Measurements from ENCODE around the gene MMS19.
A peak's percentile ranks its signal among the peaks of the same experiment; 100 is the strongest.
"Not testable (repeated sequence)": the region's sequence is repeated elsewhere in the genome, so short reads cannot be mapped to it uniquely, and the experiment has no call there.

The MMS19 gene

DNA sequence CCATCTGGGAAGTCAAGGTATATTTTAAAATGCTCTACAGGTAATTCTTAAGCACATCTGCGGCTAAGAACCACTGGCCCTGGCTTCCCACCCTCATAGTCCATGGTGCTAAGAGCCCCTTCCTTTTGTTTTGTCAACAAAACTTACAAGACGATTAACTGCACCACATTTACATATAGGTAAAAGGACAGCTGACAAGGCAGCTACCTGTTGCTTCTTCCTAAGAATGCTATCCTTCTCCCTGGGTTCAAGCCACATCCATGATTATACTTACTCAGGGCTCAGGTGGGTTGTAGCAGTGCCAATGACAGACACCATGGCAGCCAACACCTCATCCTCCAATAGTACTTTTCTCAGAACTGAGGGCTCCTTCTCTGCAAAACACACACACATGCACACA, 35.9 kb downstream of the MMS19 start:
- no peak for DNase-seq

DNA sequence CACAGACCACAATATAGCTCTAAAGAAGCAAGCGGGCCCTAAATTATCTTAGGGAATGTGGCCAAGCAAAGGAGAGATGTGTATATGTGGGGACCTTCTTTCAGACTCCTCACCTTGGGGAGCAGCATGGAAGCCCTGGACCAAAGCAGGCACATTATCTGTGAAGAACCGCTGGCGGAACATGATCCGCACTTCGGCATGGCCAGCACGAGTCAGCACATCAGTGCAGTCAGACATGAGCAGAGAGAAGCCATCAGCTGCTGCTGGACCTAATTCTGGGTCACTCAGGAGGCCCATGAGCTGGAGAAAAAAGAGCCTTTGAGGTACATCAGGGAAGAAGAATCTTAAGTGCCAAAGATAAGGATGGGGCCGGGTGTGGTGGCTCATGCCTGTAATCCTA, 38.3 kb downstream of the MMS19 start:
- DNase-seq, result no peak

DNA sequence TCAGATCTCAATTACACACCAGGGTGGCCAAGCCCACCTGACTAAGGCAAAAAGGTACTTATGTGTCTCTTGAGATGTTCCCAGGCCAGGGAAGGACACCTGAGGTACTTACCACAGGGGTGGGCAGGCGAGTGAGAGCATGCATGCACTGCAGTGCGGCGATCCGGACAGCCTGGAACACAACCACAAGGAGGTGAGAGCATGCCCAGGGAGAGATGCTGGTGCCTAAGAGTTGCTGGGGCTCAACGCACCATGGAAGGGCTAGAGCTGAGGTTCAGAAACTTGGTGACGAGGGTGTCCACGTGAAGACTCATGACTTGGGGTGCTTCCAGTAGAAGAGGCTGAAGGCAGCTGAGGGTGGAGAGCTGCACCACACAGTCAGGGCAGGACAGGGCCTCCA, 39.1 kb downstream of the MMS19 start:
- DNase-seq, result no peak

DNA sequence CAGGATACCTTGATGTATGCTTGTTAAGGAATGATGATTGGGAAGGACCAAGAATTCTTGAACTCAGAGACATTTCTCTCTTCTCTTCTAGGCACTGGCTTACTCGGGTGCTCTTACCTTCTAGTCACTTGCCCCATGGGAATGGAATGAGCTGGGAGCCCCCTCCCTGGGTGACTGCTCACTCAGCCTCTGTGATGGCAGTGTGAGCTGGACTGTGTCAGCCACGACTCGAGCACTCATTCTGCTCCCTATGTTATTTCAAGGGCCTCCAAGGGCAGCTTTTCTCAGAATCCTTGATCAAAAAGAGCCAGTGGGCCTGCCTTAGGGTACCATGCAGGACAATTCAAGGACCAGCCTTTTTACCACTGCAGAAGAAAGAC, 41.5 kb downstream of the MMS19 start:
- no peak for DNase-seq

DNA sequence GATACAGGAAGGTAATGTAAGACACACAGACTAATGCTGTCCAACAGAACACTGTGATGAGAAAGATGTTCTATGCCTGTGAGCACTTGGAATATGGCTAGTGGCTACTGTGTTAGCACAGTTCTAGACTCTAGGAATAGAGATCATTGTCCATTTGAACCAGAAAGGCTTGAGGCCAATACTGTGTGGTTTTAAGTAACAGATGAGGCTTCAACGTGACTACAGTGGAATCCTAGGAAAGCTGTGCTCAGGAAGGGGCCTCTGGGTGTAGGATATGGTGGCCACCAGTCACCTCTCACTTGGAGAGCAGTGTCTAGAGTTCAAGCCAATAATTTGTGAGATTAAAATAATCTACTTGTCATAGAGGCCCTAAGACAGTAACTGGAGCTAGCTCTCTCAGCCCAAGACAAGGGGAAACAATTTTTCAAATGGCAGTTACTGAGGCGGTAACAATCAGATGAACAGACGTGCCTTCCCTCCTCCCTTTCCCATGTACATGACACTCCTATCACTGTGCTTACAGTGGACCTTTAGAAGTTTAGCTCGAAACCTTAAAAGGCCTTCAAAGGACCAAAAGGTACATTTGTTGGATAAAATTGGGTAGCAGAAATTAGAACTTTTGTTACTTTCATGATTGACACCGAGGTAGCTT, 42.1 kb downstream of the MMS19 start:
- DNase-seq, result no peak

DNA sequence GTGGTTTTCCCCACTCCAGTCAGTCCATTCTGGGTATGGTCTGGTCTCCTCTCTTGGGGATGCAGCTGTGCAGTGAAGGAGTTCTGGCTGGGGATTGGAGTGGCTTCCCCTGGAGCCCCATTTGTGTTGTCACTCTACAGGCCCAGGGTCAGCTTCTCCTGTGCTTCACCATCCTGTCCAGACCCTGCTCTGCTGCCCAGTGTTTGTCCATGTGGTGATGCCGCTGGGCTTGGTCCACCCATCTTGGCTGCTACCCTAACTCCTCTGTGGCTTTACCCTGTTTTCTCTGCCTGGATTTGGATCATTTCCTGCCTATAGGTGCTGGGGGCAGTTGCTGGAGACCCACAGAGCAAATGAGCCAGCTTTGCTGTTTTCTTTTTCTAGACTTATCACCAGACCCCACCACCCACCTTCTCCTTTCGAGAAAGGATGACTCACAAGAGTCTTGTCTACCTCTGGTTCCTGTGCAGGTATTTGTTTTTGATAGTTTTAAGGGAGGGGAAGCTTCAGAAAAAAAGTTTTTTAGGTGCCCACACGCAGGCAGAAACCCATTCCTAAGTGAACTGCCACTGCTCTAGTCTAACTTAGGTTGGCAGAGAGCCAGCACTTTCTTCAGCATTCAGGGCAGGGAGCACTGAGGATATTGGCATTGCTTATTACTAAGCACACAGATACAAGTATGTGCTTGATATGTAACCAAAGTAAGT, 43.7 kb downstream of the MMS19 start:
- no peak for DNase-seq

DNA sequence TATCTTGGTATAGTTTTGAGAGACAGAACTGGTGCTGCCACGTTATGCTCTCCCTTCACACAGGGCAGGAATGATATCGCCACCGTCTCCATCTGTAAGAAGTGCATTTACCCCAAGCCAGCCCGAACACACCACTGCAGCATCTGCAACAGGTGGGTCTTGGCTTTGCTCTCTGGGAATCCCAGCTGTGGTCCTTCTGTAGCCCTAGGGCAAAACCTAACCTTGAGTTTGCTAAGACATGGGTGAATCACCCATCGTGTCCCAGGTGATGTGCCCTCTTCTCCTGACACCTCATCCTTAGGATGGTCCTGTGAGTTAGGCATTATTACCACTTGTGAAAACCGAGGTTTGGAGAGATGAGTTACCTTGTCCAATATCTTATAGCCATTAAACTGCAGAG, 45.9 kb downstream of the MMS19 start:
- no peak for DNase-seq

DNA sequence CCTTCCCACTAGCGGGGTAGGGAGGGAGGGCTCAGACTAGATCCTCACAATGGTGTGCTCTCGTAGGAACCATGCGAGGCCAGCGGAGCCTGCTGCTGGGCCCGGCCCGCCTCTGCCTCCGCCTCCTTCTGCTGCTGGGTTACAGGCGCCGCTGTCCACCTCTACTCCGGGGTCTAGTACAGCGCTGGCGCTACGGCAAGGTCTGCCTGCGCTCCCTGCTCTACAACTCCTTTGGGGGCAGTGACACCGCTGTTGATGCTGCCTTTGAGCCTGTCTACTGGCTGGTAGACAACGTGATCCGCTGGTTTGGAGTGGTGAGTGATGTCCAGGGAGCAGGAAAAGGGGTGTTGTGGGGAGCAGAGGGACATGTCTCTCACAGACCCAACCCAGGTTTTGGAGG, 46.6 kb downstream of the MMS19 start:
- DNase-seq, result no peak

DNA sequence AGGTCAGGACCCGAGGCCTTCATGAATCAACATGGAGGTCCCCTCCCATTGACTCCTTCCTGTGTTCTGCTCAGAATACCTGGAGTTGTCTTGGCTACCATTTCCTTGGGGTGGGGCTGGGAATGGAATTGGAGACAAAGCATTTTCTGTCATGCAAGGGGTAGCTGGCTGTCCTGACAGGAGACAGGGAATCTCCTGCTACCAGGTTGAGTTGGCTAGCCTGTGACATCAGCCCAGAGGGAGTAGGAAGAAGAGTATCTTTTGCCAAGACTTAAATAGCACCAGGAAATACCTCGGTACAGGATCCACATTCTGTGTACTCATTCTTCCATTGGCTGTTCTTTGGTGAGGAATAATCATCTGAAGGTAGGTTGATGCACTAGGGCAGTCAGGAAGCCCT, 47.4 kb downstream of the MMS19 start:
- no peak for DNase-seq

DNA sequence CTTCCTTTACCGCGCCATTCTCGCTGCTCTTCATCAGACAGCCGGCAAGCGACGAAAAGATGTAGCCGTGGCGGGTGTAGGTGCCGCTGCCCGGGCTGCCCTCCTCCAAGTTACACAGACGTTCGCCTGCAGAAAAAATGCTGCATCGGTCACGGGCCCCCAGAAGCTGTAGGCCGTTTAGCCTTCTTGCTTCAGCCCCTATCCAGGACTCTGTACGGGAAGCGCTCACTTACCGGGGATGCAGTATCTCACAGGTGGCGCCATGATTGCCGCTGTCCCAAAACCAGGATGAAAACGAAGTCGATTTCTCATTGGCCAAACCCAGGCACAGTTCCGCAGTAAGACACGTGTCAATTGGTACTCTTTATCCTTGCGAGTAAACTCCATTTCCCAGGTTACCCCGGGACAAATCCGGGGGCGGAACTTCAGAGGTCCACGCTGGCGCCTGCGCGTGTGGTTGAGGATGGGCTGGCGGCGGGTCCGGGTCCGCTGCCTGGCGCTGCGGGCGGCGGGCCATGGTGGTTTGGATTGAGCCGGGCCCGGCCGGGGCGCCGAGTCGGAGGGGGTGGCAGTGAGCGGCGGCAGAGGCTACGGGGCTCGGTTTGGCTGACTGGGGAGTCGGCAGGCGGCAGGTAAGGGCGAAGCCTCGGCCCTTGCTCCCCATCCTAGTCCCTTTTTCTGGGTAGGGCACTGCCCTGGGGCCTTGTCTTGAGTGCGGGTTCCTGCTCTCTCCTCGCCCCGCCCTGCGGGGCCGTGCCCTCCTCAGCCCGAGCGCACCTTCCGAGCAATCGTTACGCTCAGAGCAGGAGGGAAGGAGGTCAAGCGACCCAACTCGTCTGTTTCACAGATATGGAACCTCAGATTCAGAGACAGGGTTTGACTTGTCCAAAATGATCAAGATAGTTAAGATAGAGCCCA, 52.2 kb downstream of the MMS19 start, which contains the start of the genes EXOSC1 and ZDHHC16:
EXOSC1 (minus strand) TSS at position 285 of the 918 bp plus-strand sequence; CDS start at position 264, 21 bp downstream.
ZDHHC16 (plus strand) TSS at position 454 of the 918 bp plus-strand sequence. CDS start 5,501 bp downstream, outside the sequence.
- DNase-seq, result peak; percentile 74 to 93 (median 84)

DNA sequence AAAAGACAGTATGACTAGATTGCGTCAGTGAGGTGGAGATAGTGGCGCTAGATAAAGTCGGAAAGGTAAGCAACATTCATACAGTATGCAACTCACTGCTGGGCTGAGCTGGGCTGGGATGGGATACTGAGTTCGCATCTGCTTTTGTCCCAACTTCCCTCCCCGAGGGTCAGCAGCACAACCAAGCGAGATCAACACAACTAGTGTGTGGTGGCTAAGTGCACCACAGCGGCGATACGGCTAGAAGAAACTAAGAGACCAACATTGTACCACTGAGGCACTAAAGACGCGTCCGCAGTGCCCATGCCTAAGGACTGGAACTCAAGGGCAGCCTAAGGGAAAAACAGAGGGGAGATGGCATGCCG, 52.9 kb downstream of the MMS19 start:
- no peak for DNase-seq

DNA sequence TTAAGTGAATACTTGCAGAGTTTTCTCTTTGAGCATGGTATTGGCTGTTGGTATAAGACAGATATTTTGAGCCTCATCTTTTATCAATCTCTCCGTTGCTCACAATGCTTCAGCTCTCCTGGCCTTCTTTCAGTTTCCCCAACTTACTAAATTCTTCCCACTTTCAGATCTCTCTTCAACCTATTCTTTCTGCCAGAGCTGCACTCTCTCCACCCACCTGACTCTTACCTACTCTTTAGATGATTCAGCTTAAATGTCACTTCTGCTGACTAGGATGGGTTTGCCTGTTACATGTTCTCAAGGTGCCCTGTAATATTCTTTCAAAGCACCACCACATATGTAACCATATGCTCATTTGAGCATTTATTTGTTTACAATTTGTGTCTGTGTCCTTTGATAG, 54.0 kb downstream of the MMS19 start:
- no peak for DNase-seq

DNA sequence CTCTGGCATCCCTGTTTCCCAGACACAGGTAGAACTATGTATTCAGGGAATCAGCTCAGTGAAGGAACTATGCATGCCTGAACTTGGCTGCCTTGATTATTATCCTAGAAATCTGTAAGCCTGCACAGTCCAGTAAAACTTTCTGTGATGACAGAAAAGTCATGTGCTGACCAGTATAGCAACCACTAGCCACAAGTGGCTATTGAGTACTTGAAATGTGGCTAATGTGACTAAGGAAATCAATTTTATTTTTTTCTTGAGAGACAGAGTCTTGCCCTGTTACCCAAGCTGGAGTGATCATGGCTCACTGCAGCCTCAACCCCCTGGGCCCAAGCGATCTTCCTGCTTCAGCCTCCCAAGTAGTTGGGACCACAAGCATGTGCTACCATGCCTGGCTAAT, 55.9 kb downstream of the MMS19 start:
- DNase-seq, result no peak

DNA sequence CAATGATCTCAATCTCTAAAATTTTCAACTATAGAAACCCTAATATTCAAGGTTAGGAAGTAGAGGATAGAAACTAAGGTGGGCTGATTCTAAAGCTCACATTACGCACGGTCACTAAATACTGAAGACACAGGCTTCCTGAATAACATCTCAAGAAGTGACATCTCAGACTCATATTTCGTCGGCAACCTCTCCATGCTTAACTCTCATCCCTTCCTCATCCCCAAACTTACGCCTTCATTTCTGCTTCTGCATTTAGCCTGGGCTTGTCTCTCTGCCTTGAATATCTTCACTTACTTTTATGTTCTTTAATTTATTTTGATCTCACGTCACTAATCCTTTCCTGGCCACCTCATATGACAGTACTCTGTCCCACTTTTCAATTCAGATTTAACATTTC, 63.0 kb downstream of the MMS19 start:
- no peak for DNase-seq

DNA sequence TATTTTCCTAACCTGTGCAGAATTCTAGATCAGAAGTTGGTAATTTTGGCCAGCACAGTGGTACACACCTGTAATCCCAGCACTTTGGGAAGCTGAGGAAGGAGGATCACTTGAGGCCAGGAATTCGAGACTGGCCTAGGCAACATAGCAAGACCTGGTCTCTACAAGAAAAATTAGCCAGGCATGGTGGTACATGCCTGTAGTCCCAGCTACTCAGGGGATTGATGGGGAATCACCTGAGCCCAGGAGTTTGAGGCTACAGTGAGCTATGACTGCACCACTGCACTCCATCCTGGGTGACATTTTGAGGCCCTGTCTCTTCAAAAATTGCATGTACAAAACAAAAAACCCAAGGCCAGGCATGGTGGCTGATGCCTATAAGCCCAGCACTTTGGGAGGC, 63.7 kb downstream of the MMS19 start:
- no peak for DNase-seq

DNA sequence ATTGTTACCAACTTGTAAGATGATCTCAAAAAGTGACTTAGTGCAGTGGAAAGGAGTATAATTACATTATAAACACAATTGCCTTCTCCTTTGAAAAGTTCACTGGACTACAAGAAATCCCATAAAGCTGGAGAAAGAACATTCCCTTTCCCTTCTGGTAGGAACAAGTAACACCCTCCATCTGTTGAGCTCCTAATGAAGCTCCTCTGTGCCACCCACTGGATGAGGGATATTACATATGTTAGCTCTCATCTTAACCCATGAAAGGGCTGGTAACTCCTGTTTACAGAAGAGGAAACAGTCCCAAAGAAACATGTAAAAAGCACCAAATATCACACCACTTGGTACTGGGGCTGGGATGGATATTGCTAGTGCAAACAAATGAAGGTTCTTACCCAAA, 64.2 kb downstream of the MMS19 start:
- DNase-seq, result no peak

DNA sequence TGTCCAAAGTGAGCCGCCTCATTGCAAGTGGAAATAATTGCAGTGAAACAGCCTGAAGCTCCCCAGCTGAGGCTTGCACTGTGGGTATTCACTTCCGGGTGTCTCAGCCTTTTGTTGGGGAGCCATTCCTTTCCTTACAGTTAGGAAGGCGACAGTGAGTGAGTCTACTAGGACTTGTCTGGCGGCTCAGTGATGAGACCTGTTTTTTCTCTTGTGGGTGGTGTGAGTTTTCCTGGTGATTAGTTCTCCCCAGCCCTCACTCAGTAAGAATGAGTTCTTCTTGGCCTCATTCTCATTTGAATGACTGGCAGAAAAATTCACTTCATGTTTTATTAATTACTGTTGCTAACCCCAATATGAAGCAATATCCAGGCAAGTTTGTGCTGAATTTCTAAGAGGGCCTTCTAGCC, 69.6 kb downstream of the MMS19 start:
- peak in 1 of 5 donors; percentile 31 for DNase-seq

DNA sequence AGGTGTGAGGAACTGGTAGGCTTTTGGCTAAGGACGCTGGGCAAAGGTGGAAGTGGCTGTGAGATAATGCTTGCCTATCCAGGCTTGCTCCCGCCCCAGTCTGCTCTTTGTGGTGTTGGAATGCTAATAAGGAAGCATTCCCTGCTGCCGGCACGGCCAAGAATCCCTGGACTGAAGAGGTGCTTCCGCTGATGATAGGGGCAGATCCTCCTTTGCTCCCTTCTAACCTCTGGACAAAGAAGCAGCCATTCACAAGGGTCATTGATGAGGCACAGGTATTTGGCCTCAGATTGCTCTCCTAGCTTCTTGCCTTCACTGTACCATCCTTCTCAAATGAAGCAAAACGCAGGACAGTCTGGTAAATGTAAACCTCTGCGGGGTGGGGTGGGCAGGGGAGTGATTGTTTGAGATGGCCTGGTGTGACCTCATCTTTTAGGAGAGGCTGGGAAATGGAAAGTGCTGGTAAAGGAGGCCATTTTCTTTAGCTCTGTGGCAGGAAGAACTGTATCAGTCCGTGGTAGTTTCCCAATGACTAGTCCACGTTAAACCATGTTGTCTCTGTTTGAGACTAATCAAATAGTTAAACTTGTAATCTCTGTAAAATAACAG, 70.5 kb downstream of the MMS19 start:
- peak in 1 of 5 donors; percentile 58 for DNase-seq

DNA sequence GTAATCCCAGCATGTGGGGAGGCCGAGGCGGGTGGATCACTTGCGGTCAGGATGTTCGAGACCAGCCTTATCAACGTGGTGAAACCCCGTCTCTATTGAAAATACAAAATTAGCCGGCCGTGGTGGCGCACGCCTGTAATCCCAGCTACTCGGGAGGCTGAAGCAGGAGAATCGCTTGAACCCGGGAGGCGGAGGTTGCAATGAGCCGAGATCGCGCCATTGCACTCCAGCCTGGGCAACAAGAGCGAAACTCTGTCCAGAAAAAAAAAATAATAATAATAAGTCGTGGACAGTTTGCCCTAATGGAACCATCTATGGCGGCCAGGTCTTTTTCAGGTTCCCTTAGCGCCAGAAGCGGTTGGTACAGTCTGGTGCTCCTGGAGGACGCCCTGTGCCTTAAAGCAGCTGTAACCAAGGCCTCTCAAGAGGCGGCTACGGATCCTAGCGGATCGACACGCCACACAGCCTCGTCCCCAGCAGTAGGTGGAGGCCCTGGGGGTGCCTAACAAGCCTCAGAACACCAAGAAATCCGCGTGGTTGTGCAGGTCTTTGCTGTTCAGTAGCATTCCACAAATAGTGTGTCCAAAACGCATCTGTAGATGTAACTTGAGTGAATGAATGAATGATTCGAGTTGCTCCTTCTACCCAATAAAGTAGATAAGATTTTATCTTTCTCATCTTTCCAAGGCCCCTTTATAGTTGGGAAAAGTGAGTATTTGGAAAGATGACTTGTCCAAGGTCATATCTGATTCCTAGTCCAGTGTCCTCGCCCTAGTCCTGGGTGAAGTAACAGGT, 71.2 kb downstream of the MMS19 start:
- peak in 1 of 5 donors; percentile 28 for DNase-seq

DNA sequence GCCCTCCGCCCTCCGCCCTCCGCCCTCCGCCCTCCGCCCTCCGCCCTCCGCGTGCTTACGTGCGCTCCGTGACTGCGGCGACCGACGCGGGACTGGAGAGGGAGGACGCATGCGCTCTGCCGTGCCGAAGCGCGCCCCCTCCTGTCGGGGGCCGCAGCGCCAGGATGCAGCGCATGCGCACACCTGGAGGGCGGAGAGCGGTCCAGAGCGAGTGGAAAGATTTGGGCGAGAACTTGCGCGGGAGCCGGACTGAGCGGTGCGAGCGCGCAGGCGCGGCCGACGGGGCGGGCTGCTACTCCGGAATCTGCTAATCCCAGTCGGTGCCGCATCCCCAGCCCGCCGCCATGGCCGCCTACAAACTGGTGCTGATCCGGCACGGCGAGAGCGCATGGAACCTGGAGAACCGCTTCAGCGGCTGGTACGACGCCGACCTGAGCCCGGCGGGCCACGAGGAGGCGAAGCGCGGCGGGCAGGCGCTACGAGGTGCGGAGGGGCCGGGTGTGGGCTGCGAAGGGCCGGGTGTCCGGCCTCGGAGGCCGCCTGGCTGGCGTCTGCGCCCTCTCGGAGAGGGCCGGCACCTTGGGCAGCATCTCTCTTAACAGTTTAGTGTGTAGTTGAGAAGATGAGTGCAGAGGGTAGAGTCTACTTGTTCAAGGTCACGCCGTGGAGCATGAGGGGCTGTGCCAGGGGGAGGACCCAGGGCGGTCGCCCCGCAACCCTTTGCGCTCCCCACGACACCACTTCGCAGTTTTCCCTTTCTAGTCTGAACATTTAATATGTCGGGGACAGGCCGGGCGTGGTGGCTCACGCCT, 72.1 kb downstream of the MMS19 start, which contains the start of gene PGAM1:
PGAM1 (plus strand) TSS at position 228 of the 812 bp plus-strand sequence; CDS start at position 345, 117 bp downstream.
- peak; percentile 91 to 99 (median 93) for DNase-seq

DNA sequence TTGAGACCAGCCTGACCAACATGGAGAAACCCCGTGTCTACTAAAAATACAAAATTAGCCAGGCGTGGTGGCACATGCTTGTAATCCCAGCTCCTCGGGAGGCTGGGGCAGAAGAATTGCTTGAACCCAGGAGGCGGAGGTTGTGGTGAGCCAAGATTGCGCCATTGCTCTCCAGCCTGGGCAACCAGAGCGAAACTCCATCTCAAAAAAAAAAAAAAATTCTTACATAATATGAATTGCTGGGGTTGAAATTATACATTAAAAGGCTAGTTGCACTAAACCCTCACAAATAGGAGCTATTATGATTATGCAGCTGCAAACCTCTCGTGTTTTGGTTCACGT, 74.5 kb downstream of the MMS19 start:
- DNase-seq, result not testable (repeated sequence)
